Activated CD8-positive, alpha-beta T cell treated with anti-CD3 and anti-CD28 coated beads for 36 hours (primary cell): ENCODE data around the gene GEMIN7. TPM values are rescaled to one million over a fixed set of nuclear protein-coding genes. Genes with fewer than 3 reads are reported as not detected.

Source experiments
- total RNA-seq, 2 experiments: library from RNA; stranded (reverse); gene quantifications; one replicate each; pipeline ENCODE4 v1.2.3, GENCODE V29; 2021

Gene GEMIN7
- total RNA-seq, 2 experiments from 2014 or later: 44.1 to 46.8 TPM

Other genes starting within 250 kb of the GEMIN7 start
- under 1 TPM; 0.36 to 0.65 TPM for gene NECTIN2, start 233.0 kb upstream of the GEMIN7 start, total RNA-seq
- gene TOMM40, start 188.0 kb upstream of the GEMIN7 start, total RNA-seq: 100 to 1,000 TPM; 134 to 138 TPM
- gene APOE, start 173.5 kb upstream of the GEMIN7 start, total RNA-seq: 1 to 10 TPM in 1 of 2 experiments, under 1 TPM in 1; 0.87 to 1.2 TPM
- gene APOC1, start 164.7 kb upstream of the GEMIN7 start, total RNA-seq: 1 to 10 TPM; 2.5 to 3.6 TPM
- not detected for gene APOC4, start 137.0 kb upstream of the GEMIN7 start, total RNA-seq
- not detected for gene APOC2, start 133.2 kb upstream of the GEMIN7 start, total RNA-seq
- gene CLPTM1, start 123.9 kb upstream of the GEMIN7 start, total RNA-seq: 10 to 100 TPM; 38.6 to 39.8 TPM
- 10 to 100 TPM; 37.6 to 37.9 TPM for gene RELB, start 77.8 kb upstream of the GEMIN7 start, total RNA-seq
- 10 to 100 TPM; 72.7 to 80.5 TPM for gene CLASRP, start 40.2 kb upstream of the GEMIN7 start, total RNA-seq
- 1 to 10 TPM; 5.0 to 6.3 TPM for gene ZNF296, start 2.8 kb upstream of the GEMIN7 start, total RNA-seq
- 10 to 100 TPM; 20.9 to 21.2 TPM for gene PPP1R37, start 13.9 kb downstream of the GEMIN7 start, total RNA-seq
- gene NKPD1, start 81.7 kb downstream of the GEMIN7 start, total RNA-seq: under 1 TPM; 0.07 to 0.16 TPM
- gene TRAPPC6A, start 99.0 kb downstream of the GEMIN7 start, total RNA-seq: 10 to 100 TPM; 27.3 to 28.8 TPM
- gene BLOC1S3, start 99.5 kb downstream of the GEMIN7 start, total RNA-seq: 10 to 100 TPM in 1 of 2 experiments, 1 to 10 TPM in 1; 8.9 to 10.8 TPM
- not detected for gene EXOC3L2, start 166.1 kb downstream of the GEMIN7 start, total RNA-seq
- gene MARK4, start 172.0 kb downstream of the GEMIN7 start, total RNA-seq: 10 to 100 TPM; 18.5 to 19.9 TPM
- not detected for gene CKM, start 243.6 kb downstream of the GEMIN7 start, total RNA-seq